K562 (cell line): ENCODE measurements around the gene ALOXE3. TPM values are rescaled to one million over a fixed set of nuclear protein-coding genes. Genes with fewer than 3 reads are reported as not detected.

ENCODE experiments used
- ATAC-seq: fragments of 200-7000 bp; cut with Tn5 transposase; 3 replicates; pipeline ENCODE4 v1.9.1; 2020; ENCODE audit warnings: moderate library complexity
- BruUV-seq: library from RNA; stranded (reverse); fragments of 400-500 nt; replicated peaks from 2 replicates; lab custom pipeline; 2021; lab: Mats Ljungman, UMichigan
- CTCF ChIA-PET: fragments of 300-600 bp; formaldehyde crosslinking; extraction: SDS; loops from one replicate; lab custom pipeline; 2021; ENCODE audit warnings: low intra/inter-chr PET ratio; lab: Yijun Ruan, JAX
- POLR2A ChIA-PET: fragments of 300-600, 350-650 bp; sonication (Branson Sonifier 250); formaldehyde crosslinking; extraction: SDS; loops from one replicate; lab custom pipeline; 2021; ENCODE audit warnings: antibody characterized with exemption, inconsistent platforms; lab: Yijun Ruan, JAX
- DNase-seq, 4 experiments: peaks; one replicate each; pipeline versions ENCODE4 v3.0.0 to v3.0.0-alpha.2; 2011 to 2018; ENCODE audit warnings: low spot score in 3 of 4, mixed read lengths in 3 of 4; ENCODE audit errors: extremely low read depth in 1 of 4
- FAIRE-seq: peaks from 2 replicates; lab custom pipeline; 2011; peaks lifted over from hg19 to GRCh38; lab: Jason Lieb, UNC
- H2AFZ ChIP-seq: 2 replicates; pipeline ENCODE4 v1.6.0; 2011; ENCODE audit warnings: low read depth, low read length, control low read depth, inconsistent platforms
- H3K27ac ChIP-seq: fragments of 200-600 bp; 3 replicates; pipeline ENCODE4 v1.8.0; 2011; ENCODE audit warnings: low read depth, mild to moderate bottlenecking, control low read depth, inconsistent platforms, low read length, moderate library complexity, mixed read lengths; ENCODE audit errors: extremely low read depth
- H3K27me3 ChIP-seq, 2 experiments: fragments of 300-600 bp in 1 of 2; 2 replicates in 1 of 2; 3 replicates in 1 of 2; pipeline versions ENCODE4 v1.6.0 to v1.8.0; 2011; ENCODE audit warnings: inconsistent platforms in 2 of 2, low read length in 2 of 2, mild to moderate bottlenecking in 1 of 2, mixed read lengths in 1 of 2, moderate library complexity in 1 of 2; ENCODE audit not compliant: control insufficient read depth in 2 of 2, insufficient read depth in 2 of 2
- H3K36me3 ChIP-seq: fragments of 300-600 bp; 3 replicates; pipeline ENCODE4 v1.8.0; 2011; ENCODE audit warnings: mild to moderate bottlenecking, low read length, inconsistent platforms; ENCODE audit not compliant: control insufficient read depth, insufficient read depth
- H3K4me1 ChIP-seq, 2 experiments: fragments of 200-600 bp in 1 of 2; replicated peaks in 1 of 2; 2 replicates in 1 of 2; 3 replicates in 1 of 2; pipeline versions ENCODE4 v1.5.1 to v1.8.0; 2011; ENCODE audit warnings: inconsistent platforms in 2 of 2, low read length in 2 of 2, mild to moderate bottlenecking in 1 of 2, mixed read lengths in 1 of 2, moderate library complexity in 1 of 2; ENCODE audit not compliant: control insufficient read depth in 2 of 2, insufficient read depth in 2 of 2
- H3K4me2 ChIP-seq: 2 replicates; pipeline ENCODE4 v1.6.1; 2011; ENCODE audit warnings: low read length, control low read depth, inconsistent platforms, mixed read lengths; ENCODE audit not compliant: insufficient read depth
- H3K4me3 ChIP-seq: fragments of 200-600 bp; sonication (generic), shearing (Covaris generic); 2 replicates; pipeline ENCODE4 v1.5.1; 2016; ENCODE audit warnings: control low read depth, inconsistent platforms
- H3K79me2 ChIP-seq: fragments of 200-600 bp; 3 replicates; pipeline ENCODE4 v1.8.0; 2011; ENCODE audit warnings: low read length, inconsistent platforms; ENCODE audit not compliant: control insufficient read depth, insufficient read depth
- H3K9ac ChIP-seq, 2 experiments: 2 replicates each; pipeline versions ENCODE4 v1.6.0 to v1.6.1; 2011; ENCODE audit warnings: low read depth in 2 of 2, low read length in 2 of 2, control low read depth in 1 of 2, inconsistent platforms in 1 of 2, mild to moderate bottlenecking in 1 of 2, mixed read lengths in 1 of 2; ENCODE audit not compliant: insufficient read depth in 1 of 2
- H3K9me1 ChIP-seq: one replicate; pipeline ENCODE4 v1.6.0; 2011; ENCODE audit warnings: inconsistent platforms, mild to moderate bottlenecking, low read length, moderate library complexity; ENCODE audit not compliant: control insufficient read depth, insufficient read depth
- H3K9me3 ChIP-seq: replicated peaks from 2 replicates; pipeline ENCODE4 v1.5.1; 2011; ENCODE audit warnings: low read depth, low read length, inconsistent platforms; ENCODE audit not compliant: control insufficient read depth, insufficient read depth
- H4K20me1 ChIP-seq: replicated peaks from 2 replicates; pipeline ENCODE4 v1.6.1; 2011; ENCODE audit warnings: low read length, inconsistent platforms, mixed read lengths; ENCODE audit not compliant: control insufficient read depth, insufficient read depth
- ETV5 ChIP-seq: sonication (generic); formaldehyde crosslinking; IDR thresholded peaks from 2 replicates; pipeline ENCODE4 v1.4.0; 2020; ENCODE audit warnings: low read depth, mild to moderate bottlenecking, missing genetic modification reagents
- FIP1L1 ChIP-seq: fragments of 200-400 bp; formaldehyde crosslinking; IDR thresholded peaks from 2 replicates; pipeline ENCODE4 v1.6.1; 2018; ENCODE audit warnings: mild to moderate bottlenecking, low read depth, low read length; ENCODE audit not compliant: poor library complexity, severe bottlenecking
- MAZ ChIP-seq, 2 experiments: fragments of 450-650 bp in 1 of 2; sonication (generic) in 1 of 2; formaldehyde crosslinking; IDR thresholded peaks in 1 of 2; conservative IDR thresholded peaks in 1 of 2; 2 replicates each; pipeline versions ENCODE4 v1.4.0 to v1.5.0; 2020; ENCODE audit warnings: mild to moderate bottlenecking in 1 of 2, missing genetic modification reagents in 1 of 2
- STAG1 ChIP-seq: sonication (generic); formaldehyde crosslinking; IDR thresholded peaks from 2 replicates; pipeline ENCODE4 v1.5.0; 2020; ENCODE audit warnings: missing genetic modification reagents, borderline replicate concordance
- ZEB2 ChIP-seq: fragments of 450-650 bp; IDR thresholded peaks from 2 replicates; pipeline ENCODE4 v1.6.1; 2016
- WGBS: fragments of 100-300 bp; shearing (Covaris generic); methylation state at CpG from one replicate; pipeline ENCODE4 v1.1.6; 2016; ENCODE audit warnings: low coverage, mixed read lengths; ENCODE audit not compliant: insufficient coverage; ENCODE audit errors: missing lambda C conversion rate; 5-methylcytosine and 5-hydroxymethylcytosine counted together
- in situ Hi-C: fragments of 300-500 bp; cut with MboI; formaldehyde crosslinking; loops from 4 replicates; pipeline ENCODE4 v1.15.0; 2018; ENCODE audit warnings: inconsistent platforms, mixed read lengths
- intact Hi-C: fragments of 100-400 bp; cut with micrococcal nuclease; formaldehyde crosslinking; loops from 2 replicates; pipeline ENCODE4 v1.14.2; 2022
- polyA plus RNA-seq, 8 experiments: library from polyadenylated mRNA; depleted of rRNA in 4 of 8; stranded (reverse) in 5 of 8; unstranded in 3 of 8; fragments of >200 nt; fragmentation: Nextera tagmentation in 2 of 8; fragmentation: Illumina TruSeq in 1 of 8; extraction: Ambion mirVana in 2 of 8; extraction: Trizol in 1 of 8; gene quantifications; 2 replicates each; pipeline versions ENCODE4 v1.2.1 to v1.2.3, GENCODE V29; 2011 to 2014; ENCODE audit warnings: inconsistent platforms in 1 of 8, missing spikeins in 1 of 8
- total RNA-seq, 7 experiments: library from RNA; depleted of rRNA in 6 of 7; stranded (reverse); fragments of >200 nt in 6 of 7; fragmentation: Illumina TruSeq in 2 of 7; extraction: Trizol in 2 of 7; gene quantifications; 2 replicates each; pipeline versions ENCODE4 v1.2.1 to v1.2.3, GENCODE V29; 2011 to 2021; ENCODE audit warnings: low replicate concordance in 1 of 7
- TF ChIP-seq, protein P1 (sequence below): fragments of 250-450 bp; sonication (Bioruptor Pico); IDR thresholded peaks from 2 replicates; pipeline ENCODE4 v1.4.0; 2020
- TF ChIP-seq, protein P2 (sequence below): fragments of 450-650 bp; IDR thresholded peaks from 2 replicates; pipeline ENCODE4 v1.6.1; 2016; ENCODE audit warnings: mild to moderate bottlenecking, moderate library complexity

Gene ALOXE3
- total and polyA plus RNA-seq, 9 of the 15 experiments (the other 6 are each of a cell fraction or from before 2014, with no cell fraction given), result 0.04 TPM; not detected in 8

DNA sequence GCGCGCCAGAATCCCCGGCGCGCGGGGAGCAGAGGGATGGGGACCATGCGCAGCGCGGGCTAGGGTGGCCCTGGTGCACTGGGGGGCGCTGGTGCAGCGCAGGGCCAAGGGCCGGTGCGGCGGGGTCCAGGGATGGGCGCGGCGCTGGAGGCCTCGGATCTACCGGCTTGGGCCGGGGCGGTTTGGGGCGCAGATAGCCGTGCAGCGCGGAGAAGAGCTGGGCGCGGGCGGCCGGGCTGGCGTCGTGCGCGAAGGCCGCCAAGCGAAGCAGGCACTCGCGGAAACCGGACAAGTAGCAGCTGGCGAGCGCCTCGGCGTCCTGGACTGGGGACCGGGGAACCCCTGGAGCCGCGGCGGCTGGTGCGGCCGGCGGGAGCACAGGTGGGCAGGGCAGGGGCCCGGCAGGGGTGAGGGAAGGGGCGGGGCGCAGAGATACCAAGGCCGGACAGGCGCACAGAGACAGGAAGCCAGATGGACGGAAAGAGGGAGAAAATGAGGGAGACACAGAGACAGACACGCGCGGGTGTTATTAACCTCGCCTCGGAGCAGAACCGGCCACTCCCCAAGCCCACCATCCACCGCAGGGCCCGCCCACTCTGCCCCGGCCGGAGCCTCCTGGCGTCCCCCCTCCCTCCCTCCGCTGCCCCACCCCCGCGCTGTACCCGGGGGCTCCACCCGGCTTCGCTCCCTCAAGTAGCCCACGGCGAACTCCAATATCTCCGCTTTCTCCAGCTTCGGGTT, 3.5 kb upstream of the ALOXE3 start:
- no peaks in the 10 kb centered on the region for H3K36me3 ChIP-seq
- H3K4me1 ChIP-seq, result peaks cover 30 to 67% of the 10 kb centered on the region in 2 experiments
- 1% methylated on average over 15 of the region's 76 CpGs for WGBS
- peak overlapping the region; percentile 87 for H3K4me2 ChIP-seq
- peak overlapping the region; percentile 65 for H3K4me3 ChIP-seq
- DNase-seq (peak; percentile 59 to 86 (median 66)), FAIRE-seq (no peak), ATAC-seq (peak; percentile 76)
- no peak overlapping the region for H3K27ac ChIP-seq
- intact Hi-C loops (loop anchor here (2.0 to 10.0 kb wide), 5 partner anchors 17 to 287 kb away; partner anchors contain the start of gene KDM6B), in situ Hi-C loops (loop anchor here (5.0 kb wide), 2 partner anchors 100 to 180 kb away; no protein-coding TSS in a partner anchor)
- peak overlapping the region; percentile 82 for H2AFZ ChIP-seq
- H3K79me2 ChIP-seq, result no peaks in the 10 kb centered on the region
- ChIA-PET CTCF (interaction anchor here (0.7 kb wide), 1 partner anchor 17 kb away, joined by 3 read pairs; no protein-coding TSS in a partner anchor), POLR2A (interaction anchor here (0.6 to 0.9 kb wide), 2 partner anchors 51 to 88 kb away, joined by 3 to 7 read pairs; partner anchors contain the start of gene AURKB)
- BruUV-seq, result no TSS peak
- H3K27me3 ChIP-seq, result peaks cover 3 to 20% of the 10 kb centered on the region in 2 experiments; a peak in 3 of 5 replicates
- no peaks in the 10 kb centered on the region for H3K9me1 ChIP-seq
- H3K9me3 ChIP-seq, result no peaks in the 10 kb centered on the region
- peaks cover 8% of the 10 kb centered on the region; the same call in 1 of the 2 replicates for H4K20me1 ChIP-seq
- peak overlapping the region in 1 of 2 experiments; percentile 83; a peak in 2 of 4 replicates for H3K9ac ChIP-seq
- TF ChIP-seq FIP1L1 (peak; percentile 83), ZEB2 (no peak), STAG1 (peak; percentile 77; the same call in 1 of the 2 replicates), ETV5 (0 out of 2 replicates have a peak, but pooled peaks have one; percentile 37), MAZ (CRISPR knock-in tag; conservative IDR thresholded peaks at IDR 0.05 in 1 of 2, IDR thresholded peaks at IDR 0.05 in 1 of 2) (peak; percentile 52 to 83)
- TF ChIP-seq, protein P1, sequence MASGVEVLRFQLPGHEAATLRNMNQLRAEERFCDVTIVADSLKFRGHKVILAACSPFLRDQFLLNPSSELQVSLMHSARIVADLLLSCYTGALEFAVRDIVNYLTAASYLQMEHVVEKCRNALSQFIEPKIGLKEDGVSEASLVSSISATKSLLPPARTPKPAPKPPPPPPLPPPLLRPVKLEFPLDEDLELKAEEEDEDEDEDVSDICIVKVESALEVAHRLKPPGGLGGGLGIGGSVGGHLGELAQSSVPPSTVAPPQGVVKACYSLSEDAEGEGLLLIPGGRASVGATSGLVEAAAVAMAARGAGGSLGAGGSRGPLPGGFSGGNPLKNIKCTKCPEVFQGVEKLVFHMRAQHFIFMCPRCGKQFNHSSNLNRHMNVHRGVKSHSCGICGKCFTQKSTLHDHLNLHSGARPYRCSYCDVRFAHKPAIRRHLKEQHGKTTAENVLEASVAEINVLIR, result no peak
- TF ChIP-seq, protein P2, sequence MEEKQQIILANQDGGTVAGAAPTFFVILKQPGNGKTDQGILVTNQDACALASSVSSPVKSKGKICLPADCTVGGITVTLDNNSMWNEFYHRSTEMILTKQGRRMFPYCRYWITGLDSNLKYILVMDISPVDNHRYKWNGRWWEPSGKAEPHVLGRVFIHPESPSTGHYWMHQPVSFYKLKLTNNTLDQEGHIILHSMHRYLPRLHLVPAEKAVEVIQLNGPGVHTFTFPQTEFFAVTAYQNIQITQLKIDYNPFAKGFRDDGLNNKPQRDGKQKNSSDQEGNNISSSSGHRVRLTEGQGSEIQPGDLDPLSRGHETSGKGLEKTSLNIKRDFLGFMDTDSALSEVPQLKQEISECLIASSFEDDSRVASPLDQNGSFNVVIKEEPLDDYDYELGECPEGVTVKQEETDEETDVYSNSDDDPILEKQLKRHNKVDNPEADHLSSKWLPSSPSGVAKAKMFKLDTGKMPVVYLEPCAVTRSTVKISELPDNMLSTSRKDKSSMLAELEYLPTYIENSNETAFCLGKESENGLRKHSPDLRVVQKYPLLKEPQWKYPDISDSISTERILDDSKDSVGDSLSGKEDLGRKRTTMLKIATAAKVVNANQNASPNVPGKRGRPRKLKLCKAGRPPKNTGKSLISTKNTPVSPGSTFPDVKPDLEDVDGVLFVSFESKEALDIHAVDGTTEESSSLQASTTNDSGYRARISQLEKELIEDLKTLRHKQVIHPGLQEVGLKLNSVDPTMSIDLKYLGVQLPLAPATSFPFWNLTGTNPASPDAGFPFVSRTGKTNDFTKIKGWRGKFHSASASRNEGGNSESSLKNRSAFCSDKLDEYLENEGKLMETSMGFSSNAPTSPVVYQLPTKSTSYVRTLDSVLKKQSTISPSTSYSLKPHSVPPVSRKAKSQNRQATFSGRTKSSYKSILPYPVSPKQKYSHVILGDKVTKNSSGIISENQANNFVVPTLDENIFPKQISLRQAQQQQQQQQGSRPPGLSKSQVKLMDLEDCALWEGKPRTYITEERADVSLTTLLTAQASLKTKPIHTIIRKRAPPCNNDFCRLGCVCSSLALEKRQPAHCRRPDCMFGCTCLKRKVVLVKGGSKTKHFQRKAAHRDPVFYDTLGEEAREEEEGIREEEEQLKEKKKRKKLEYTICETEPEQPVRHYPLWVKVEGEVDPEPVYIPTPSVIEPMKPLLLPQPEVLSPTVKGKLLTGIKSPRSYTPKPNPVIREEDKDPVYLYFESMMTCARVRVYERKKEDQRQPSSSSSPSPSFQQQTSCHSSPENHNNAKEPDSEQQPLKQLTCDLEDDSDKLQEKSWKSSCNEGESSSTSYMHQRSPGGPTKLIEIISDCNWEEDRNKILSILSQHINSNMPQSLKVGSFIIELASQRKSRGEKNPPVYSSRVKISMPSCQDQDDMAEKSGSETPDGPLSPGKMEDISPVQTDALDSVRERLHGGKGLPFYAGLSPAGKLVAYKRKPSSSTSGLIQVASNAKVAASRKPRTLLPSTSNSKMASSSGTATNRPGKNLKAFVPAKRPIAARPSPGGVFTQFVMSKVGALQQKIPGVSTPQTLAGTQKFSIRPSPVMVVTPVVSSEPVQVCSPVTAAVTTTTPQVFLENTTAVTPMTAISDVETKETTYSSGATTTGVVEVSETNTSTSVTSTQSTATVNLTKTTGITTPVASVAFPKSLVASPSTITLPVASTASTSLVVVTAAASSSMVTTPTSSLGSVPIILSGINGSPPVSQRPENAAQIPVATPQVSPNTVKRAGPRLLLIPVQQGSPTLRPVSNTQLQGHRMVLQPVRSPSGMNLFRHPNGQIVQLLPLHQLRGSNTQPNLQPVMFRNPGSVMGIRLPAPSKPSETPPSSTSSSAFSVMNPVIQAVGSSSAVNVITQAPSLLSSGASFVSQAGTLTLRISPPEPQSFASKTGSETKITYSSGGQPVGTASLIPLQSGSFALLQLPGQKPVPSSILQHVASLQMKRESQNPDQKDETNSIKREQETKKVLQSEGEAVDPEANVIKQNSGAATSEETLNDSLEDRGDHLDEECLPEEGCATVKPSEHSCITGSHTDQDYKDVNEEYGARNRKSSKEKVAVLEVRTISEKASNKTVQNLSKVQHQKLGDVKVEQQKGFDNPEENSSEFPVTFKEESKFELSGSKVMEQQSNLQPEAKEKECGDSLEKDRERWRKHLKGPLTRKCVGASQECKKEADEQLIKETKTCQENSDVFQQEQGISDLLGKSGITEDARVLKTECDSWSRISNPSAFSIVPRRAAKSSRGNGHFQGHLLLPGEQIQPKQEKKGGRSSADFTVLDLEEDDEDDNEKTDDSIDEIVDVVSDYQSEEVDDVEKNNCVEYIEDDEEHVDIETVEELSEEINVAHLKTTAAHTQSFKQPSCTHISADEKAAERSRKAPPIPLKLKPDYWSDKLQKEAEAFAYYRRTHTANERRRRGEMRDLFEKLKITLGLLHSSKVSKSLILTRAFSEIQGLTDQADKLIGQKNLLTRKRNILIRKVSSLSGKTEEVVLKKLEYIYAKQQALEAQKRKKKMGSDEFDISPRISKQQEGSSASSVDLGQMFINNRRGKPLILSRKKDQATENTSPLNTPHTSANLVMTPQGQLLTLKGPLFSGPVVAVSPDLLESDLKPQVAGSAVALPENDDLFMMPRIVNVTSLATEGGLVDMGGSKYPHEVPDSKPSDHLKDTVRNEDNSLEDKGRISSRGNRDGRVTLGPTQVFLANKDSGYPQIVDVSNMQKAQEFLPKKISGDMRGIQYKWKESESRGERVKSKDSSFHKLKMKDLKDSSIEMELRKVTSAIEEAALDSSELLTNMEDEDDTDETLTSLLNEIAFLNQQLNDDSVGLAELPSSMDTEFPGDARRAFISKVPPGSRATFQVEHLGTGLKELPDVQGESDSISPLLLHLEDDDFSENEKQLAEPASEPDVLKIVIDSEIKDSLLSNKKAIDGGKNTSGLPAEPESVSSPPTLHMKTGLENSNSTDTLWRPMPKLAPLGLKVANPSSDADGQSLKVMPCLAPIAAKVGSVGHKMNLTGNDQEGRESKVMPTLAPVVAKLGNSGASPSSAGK, result peak; percentile 19; the same call in 1 of the 2 replicates
